WTC11 (cell line): Measurements from ENCODE around the gene APOL1.

ENCODE experiments used
- CREB1 ChIP-seq: sonication (generic); formaldehyde crosslinking; IDR thresholded peaks from 2 replicates; pipeline ENCODE4 v1.8.0; 2023; ENCODE audit warnings: mild to moderate bottlenecking, missing genetic modification reagents
- ZNF396 ChIP-seq: fragments of 250-450 bp; sonication (Bioruptor Pico); IDR thresholded peaks from 2 replicates; pipeline ENCODE4 v1.8.0; 2021; ENCODE audit warnings: mild to moderate bottlenecking, moderate library complexity, borderline replicate concordance
- ZNF423 ChIP-seq: fragments of 250-450 bp; sonication (Bioruptor Pico); IDR thresholded peaks from 2 replicates; pipeline ENCODE4 v2.1.2; 2022; ENCODE audit warnings: mild to moderate bottlenecking, moderate library complexity
- TF ChIP-seq, protein P1 (sequence below): fragments of 200-600 bp; IDR thresholded peaks from 2 replicates; pipeline ENCODE4 v1.8.0; 2022; ENCODE audit warnings: antibody characterized with exemption
- TF ChIP-seq, protein P2 (sequence below): sonication (generic); formaldehyde crosslinking; IDR thresholded peaks from 2 replicates; pipeline ENCODE4 v1.8.0; 2022; ENCODE audit warnings: mild to moderate bottlenecking, missing genetic modification reagents
- TF ChIP-seq, protein P3 (sequence below): fragments of 250-450 bp; sonication (Bioruptor Pico); IDR thresholded peaks from 2 replicates; pipeline ENCODE4 v1.9.0; 2021; ENCODE audit warnings: mild to moderate bottlenecking
- TF ChIP-seq, protein P4 (sequence below): sonication (generic); formaldehyde crosslinking; IDR thresholded peaks from 2 replicates; pipeline ENCODE4 v1.8.0; 2023; ENCODE audit warnings: mild to moderate bottlenecking, missing genetic modification reagents
- TF ChIP-seq, protein P5 (sequence below): sonication (generic); formaldehyde crosslinking; IDR thresholded peaks from 2 replicates; pipeline ENCODE4 v1.8.0; 2022; ENCODE audit warnings: mild to moderate bottlenecking, missing genetic modification reagents

DNA sequence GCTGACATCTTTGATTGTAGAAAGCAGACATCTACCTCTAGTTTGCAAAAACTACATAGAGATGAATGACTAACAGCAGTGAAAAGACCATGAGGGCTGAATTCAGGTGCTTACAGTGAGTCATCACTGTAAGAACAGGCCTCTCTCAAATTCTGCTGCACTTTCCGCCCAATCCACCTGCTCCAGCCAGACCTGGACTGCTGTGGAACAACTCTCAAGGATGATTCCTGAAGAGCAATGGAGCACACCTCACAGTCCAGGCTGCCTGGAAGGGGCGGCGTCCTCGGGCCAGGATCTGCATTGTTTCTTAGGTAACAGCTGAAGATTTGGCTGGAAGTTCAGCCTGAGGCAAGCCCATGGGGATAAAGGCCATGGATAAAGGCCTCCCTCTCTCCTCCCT is 28.7 kb upstream of the APOL1 start:
- TF ChIP-seq, protein P1, sequence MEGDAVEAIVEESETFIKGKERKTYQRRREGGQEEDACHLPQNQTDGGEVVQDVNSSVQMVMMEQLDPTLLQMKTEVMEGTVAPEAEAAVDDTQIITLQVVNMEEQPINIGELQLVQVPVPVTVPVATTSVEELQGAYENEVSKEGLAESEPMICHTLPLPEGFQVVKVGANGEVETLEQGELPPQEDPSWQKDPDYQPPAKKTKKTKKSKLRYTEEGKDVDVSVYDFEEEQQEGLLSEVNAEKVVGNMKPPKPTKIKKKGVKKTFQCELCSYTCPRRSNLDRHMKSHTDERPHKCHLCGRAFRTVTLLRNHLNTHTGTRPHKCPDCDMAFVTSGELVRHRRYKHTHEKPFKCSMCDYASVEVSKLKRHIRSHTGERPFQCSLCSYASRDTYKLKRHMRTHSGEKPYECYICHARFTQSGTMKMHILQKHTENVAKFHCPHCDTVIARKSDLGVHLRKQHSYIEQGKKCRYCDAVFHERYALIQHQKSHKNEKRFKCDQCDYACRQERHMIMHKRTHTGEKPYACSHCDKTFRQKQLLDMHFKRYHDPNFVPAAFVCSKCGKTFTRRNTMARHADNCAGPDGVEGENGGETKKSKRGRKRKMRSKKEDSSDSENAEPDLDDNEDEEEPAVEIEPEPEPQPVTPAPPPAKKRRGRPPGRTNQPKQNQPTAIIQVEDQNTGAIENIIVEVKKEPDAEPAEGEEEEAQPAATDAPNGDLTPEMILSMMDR = no peak
- TF ChIP-seq, protein P2, sequence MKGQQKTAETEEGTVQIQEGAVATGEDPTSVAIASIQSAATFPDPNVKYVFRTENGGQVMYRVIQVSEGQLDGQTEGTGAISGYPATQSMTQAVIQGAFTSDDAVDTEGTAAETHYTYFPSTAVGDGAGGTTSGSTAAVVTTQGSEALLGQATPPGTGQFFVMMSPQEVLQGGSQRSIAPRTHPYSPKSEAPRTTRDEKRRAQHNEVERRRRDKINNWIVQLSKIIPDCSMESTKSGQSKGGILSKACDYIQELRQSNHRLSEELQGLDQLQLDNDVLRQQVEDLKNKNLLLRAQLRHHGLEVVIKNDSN = no peak
- TF ChIP-seq CREB1 (CRISPR knock-in tag) = no peak
- TF ChIP-seq, protein P3, sequence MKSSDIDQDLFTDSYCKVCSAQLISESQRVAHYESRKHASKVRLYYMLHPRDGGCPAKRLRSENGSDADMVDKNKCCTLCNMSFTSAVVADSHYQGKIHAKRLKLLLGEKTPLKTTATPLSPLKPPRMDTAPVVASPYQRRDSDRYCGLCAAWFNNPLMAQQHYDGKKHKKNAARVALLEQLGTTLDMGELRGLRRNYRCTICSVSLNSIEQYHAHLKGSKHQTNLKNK (CRISPR knock-in tag) = no peak
- TF ChIP-seq, protein P4, sequence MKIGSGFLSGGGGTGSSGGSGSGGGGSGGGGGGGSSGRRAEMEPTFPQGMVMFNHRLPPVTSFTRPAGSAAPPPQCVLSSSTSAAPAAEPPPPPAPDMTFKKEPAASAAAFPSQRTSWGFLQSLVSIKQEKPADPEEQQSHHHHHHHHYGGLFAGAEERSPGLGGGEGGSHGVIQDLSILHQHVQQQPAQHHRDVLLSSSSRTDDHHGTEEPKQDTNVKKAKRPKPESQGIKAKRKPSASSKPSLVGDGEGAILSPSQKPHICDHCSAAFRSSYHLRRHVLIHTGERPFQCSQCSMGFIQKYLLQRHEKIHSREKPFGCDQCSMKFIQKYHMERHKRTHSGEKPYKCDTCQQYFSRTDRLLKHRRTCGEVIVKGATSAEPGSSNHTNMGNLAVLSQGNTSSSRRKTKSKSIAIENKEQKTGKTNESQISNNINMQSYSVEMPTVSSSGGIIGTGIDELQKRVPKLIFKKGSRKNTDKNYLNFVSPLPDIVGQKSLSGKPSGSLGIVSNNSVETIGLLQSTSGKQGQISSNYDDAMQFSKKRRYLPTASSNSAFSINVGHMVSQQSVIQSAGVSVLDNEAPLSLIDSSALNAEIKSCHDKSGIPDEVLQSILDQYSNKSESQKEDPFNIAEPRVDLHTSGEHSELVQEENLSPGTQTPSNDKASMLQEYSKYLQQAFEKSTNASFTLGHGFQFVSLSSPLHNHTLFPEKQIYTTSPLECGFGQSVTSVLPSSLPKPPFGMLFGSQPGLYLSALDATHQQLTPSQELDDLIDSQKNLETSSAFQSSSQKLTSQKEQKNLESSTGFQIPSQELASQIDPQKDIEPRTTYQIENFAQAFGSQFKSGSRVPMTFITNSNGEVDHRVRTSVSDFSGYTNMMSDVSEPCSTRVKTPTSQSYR = no peak
- TF ChIP-seq ZNF396 = no peak
- TF ChIP-seq, protein P5, sequence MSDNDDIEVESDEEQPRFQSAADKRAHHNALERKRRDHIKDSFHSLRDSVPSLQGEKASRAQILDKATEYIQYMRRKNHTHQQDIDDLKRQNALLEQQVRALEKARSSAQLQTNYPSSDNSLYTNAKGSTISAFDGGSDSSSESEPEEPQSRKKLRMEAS = no peak
- no peak for TF ChIP-seq ZNF423 (CRISPR knock-in tag)
